HK-2 (cell line): Measurements from ENCODE around the gene RNF180.
"Not testable (repeated sequence)": the region's sequence is repeated elsewhere in the genome, so short reads cannot be mapped to it uniquely, and the experiment has no call there.

Source experiments
- DNase-seq: peaks from one replicate; pipeline ENCODE4 v3.0.0-alpha.2; 2018; ENCODE audit not compliant: unreplicated experiment

Gene RNF180

DNA sequence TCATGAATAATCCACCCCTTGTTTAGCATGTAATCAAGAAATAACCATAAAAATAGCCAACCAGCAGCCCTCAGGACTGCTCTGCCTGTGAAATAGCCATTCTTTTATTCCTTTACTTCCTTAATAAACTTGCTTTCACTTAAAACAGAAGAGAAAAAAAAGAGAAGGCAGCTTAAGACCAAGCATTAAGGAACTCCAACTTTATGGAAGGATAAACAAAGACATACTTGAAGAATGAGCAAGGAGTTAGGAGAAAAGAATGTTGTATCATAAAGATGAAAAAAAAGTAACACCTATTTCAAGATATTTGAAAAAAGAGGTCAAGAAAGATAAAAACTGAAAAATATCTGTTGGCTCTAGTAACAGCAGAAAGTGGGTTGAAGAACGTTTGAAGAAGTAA is 107.6 kb downstream of the RNF180 start:
- no peak for DNase-seq

DNA sequence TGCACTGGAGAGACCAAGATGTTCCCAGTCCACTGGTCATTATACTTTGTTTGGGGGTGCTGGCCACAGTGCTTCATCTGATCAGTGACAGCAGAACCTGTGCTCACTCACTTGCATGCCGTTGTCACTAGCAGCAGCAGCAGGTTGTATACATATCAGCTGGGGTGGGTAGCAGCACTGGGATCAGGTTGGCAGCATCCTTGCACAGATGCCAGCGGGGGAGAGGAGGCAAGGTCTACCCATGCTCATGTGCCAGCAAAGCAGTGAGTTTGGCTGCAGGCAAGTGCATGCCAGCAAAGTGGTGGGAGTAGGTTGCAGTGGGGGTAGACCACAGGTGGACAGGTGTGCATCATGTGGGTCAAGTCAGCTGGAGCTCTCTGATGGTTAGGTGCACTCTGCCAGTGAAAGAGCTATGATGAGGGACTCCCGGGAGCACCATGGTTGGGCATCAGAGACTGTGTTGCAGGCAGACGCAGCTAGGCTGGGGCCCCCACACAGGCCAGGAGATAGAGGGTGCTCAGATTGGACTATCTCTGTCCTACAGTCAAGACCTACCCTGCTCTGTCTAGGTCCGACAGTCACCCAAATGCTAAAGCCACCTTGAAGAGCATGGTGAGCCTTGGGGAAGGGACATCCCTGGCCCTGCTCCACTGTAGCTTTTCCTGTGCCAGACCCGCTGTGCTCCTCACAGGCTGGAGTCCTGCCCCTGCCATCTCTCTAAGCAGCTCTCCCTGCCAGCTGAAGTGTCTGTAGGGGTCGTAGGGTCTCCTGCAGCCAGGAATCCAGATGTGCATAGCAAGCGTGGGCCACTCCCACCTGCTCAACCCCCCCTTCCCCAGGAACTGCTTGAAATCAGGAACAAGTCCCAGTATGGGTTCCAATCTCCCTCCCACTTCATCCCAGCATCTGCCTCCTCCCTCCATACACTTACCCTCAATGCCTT is 119.8 kb downstream of the RNF180 start:
- no peak for DNase-seq

DNA sequence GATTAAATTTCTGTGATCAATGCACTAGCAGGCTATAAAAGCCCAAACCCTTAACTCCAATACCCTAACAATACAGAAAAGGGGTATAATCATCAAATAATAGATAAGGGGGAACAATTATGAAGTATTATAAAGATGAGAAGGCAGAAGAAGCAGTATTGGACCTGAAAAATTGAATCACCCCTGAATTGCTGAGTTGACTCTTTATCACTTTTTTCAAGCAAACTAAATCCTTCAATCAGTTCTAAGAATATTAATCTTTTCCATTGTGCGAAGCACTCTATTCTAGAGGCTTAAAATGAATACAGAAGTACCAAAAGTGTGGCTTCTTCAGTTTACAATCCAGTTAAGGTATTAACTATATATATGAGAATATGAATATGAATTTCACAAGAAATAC is 120.7 kb downstream of the RNF180 start:
- DNase-seq = no peak

DNA sequence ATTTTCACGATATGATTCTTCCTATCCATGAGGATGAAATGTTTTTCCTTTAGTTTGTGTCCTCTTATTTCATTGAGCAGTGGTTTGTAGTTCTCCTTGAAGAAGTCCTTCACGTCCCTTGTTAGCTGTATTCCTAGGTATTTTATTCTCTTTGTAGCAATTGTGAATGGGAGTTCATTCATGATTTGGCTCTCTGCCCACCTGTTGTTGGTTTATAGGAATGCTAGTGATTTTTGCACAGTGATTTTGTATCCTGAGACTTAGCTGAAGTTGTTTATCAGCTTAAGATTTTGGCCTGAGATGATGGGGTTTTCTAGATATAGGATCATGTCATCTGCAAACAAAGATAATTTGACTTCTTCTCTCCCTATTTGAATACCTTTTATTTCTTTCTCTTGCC is 122.9 kb downstream of the RNF180 start:
- DNase-seq = not testable (repeated sequence)

DNA sequence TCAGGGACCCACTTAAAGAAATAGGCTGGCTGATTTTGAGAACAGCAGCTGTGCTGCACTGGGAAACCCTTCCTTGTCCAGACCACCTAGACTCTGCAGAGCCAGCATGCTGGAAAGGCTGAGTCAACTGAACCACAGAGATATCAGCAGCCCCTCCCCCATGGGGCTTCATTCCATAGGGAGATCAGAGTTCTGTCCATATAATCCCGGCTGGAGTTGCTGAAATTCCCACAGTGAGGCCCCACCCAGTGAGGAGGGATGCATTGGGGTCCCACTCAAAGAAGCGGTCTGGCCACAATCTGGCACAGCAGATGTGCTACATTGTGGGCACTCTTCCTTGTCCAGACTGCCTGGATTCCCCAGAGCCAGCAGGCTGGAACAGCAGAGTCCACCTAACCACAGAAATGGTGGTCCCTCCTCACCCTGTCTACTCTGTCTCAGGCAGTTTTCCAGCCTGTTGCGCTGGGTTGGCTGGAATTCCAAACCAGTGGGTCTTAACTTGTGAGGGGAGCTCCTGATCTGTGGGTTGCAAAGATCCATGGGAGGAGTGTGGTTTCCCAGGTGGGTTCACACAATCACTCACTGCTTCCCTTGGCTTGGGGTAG is 127.1 kb downstream of the RNF180 start:
- DNase-seq = peak; percentile 14

DNA sequence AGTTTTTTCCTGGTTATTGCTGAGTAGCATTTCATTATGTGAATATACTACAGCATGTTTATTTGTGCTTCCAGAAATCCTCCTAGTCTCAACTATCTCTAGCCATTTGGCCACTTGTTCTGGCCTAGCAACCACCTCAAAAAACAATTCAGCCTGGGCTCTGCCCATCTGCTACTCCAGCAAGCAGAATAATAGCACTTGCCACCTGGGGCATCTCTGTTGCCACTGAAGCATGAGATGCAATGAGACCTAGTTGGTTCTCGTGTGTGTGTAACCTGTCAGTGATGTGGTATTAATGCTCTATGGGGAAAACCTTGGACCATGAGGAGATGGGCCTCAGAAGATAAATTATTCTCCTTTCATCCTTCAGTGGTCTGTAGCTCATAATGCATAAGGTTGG is 129.5 kb downstream of the RNF180 start:
- no peak for DNase-seq

DNA sequence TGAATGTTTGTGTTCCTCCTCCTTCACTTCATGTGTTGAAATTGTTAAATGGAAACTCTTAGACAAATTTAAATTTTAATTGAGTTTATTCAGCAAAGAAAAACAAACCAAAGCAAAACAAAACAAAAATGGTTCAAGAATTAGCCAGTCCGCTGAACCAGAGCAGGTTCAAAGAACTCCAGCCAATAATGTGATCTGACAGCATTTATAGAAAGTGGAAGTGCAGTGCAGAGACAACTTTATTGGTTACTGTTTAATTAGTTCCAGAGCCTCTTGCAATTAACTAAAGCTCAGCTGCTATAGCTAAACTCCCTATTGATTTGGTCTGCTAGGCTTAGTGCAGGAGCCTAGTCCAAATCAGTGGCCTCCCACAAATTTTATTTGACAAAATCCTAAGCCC is 132.9 kb downstream of the RNF180 start:
- no peak for DNase-seq

DNA sequence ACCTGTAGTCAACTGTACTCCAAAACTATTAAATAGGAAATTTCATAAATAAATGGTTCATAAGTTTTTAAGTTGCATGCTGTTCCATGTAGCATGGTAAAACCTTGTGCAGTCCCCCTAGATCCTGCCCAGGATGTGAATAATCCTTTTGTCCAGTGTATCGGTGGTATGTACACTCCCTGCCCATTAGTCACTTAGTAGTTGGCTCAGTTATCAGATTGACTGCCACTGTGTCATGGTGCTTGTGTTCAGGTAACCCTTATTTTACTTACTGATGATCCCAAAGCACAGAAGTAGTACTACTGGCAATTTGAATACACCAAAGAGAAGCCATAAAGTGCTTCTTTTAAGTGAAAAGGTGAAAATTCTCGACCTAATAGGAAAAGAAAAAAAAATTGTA is 134.2 kb downstream of the RNF180 start:
- no peak for DNase-seq

DNA sequence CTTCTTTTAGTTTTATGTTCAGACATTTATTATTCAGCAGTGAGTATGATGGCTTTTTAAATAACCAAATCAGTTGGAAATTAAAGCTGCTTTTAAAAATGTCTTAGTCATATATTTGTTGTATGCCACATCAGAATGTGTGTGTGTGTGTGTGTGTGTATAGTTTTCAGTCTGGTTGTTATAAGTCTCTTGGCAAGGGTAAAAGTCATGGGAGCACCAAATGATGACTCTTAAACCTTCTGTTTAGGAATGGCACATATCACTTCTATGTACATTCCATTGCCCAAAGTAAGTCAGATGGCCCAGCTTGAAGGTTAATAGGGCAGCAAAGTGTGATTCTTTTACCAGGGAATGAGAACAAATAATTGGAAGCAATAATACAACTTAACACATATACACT is 135.9 kb downstream of the RNF180 start:
- DNase-seq = no peak

DNA sequence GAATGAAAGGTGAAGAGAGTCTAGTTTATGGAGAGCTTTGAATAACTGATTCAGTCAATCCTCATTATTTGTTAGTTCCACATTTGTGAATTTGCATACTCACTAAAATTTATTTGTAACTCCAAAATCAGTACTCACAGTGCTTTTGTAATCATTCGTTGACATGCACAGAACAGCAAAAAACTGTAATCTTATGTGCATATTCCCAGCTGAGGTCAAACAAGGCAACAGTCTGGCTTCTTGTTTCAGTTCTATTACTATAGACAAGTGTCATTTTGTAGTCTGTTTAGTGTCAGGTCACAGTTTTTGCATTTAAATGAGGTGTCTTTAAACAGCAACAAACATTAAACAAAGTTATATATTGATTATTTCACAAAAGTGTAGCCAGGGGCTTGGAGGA is 142.5 kb downstream of the RNF180 start:
- no peak for DNase-seq

DNA sequence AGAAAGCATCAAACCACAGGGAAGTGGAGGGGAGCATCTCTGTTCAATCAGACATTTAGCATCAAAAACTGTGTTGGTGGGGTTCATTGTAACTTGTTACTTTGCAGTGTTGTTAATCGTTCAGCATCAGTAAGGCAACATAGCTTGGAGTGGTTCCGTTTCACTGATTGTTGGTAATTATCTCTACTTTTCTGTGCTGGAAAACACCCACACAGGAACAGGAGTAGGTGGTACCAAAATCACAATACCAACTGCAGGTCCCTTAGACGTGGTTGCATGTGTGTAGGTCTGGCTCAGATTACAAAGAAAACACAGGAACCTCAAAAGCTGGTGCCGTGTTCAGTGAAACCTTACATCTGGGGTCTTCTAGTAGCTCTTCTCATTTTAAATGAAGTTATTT is 146.8 kb downstream of the RNF180 start:
- no peak for DNase-seq

DNA sequence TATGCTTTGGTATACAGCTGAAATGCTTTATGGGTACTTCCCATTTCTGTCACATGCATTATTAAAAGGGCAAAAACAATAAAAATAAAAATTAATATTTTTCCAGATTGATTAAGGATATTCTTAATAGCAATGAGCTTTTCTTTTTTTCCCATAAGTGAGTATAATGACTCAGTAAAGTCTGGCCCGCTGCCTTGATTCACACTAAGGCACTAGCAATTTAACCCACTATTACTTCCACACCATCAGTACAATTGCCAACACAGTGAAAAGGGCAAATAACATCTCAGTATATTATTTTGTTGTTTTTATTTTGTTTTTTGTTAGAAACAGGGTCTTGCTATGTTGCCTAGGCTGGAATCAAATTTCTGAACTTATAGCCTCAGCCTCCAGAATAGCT is 150.1 kb downstream of the RNF180 start:
- no peak for DNase-seq

DNA sequence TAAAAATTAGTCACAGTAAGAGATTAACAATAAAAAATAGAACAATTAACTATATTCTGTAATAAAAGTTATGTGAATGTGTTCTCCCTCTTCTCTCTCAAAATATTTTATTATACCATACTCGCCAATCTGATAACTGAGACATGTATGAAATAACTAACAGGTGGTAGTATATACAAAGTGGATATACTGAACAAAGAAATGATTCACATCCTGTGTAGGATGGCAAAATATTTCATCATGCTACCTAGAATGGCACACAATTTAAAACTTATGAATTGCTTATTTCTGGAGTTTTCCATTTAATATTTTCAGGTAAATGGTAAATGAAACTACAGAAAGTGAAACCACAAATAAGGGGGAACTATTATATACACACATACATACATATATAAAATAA is 152.5 kb downstream of the RNF180 start:
- DNase-seq = no peak

DNA sequence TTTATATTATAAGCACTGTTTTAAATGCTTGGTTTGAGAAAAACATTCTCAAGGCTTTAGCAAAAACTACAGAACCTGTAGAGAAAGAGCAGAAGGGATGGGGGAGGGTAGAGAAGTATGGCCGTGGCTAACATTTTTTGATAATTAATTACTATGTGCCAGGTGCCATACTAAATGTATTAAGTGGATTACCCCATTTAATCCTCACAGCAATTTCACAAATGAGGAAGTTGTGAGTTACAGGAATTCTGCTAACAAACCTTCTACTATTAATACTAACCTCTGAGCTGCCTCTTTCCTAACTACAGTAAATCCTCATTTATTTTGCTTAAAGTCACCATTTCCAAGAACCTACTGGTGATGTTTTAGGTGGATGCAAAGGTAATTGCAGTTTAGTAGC is 157.9 kb downstream of the RNF180 start:
- no peak for DNase-seq

DNA sequence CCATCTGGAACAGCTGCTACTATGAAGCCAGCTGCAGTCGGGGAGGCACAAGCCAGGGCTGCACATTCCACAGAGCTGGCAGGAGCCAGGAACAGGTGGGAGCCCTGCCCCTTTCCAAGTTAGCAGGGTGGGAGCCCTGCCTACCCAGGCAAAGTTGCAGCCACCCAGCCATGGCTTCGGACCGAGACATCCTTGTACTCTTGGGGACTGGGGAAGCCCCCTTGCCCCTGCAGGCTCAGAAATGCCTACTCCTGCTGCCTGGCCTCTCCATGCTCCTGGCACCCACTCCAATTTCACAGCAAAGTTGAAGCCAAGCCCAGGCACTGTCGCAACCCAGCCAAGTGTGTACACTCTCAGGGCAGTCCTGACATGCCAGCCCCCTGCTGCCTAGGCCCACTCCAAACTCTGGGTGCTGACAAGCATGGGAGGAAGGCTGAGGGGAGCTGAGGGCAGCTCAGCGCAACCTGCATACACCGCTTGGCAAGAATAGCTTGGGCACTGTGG is 165.1 kb downstream of the RNF180 start:
- no peak for DNase-seq

DNA sequence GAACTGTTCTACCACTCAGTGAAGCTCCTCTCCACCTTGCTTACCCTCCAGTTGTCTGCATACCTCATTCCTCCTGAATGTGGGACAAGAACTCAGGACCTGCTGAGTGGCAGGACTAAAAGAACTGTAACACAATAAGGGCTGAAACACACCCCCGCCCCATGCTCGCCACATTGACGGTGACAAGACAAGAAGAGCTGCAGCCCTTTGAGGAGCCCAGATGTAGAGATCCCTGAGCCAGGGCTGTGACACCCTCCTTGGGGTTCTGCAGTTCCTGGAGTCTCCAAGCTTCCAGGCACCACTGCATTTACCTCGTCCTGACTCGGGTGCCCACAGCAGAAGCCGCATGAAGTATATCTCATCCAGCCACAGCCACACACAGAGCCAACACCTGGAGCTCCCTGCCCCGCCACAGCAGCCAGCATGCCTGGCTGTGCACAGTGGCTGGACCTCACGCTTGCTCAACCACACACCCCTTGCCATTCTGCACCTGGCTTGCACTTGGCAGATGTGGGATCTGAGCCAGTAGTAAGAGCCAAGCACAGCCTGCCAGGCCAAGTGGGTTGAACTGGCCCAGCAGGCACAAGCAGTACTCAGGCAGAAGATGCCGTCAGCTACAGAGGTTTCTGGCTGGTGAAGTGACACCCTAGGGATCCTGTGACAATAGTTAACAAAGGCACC is 166.1 kb downstream of the RNF180 start:
- no peak for DNase-seq

DNA sequence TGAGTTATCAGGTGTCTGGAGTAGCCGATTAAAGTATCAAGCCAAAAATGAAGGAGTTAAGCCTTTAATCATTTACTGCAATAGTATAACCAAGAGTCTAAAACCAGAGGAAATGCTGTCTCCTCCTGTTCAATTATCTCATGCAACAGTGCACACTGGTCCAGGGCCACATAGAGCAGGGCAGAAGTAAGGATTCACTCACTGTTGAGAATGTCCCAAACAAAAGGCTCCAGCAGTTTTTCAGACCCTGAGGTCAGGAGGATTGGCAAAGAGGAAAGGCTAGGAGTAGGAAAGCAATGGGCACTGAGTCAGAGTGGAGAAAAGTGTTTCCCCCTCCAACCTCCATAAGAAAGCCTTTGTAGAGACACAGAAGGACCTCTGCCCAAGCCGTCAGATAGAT is 168.2 kb downstream of the RNF180 start:
- no peak for DNase-seq

DNA sequence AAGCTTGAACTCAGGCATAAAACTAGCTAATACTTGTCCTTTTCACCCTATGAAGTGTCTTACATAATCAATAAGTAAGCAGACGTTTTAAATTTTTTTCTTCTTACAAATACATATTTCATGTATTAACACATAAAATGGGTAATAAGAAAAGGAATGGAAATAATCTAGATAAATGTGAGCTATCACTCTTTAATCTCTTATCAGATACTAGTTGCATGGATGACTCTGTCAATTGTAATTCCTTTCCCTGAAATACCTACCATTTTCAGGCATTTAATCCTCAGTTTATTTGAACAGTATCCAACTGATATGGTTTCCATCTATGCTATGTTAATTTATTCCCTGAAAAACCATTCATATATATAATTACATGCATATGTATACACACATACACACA is 174.1 kb downstream of the RNF180 start:
- DNase-seq = no peak

DNA sequence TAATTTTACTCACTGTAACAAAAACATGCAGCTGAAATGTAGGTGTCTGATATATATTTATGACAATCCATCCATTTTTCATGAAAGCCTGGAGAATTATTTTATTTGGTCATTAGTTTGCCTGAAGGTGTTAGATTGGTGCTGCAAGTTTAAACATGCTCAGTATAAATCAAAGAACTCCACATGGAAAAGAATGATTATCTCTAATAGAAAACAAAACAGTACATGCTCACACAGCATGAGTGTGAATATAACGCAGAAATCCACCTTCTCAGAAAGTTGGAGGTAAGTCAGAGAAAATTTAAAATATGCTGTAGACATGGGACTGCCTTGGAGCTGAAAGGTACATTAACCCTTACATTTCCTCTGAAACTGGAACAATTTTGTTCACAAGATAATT is 174.7 kb downstream of the RNF180 start:
- no peak for DNase-seq

DNA sequence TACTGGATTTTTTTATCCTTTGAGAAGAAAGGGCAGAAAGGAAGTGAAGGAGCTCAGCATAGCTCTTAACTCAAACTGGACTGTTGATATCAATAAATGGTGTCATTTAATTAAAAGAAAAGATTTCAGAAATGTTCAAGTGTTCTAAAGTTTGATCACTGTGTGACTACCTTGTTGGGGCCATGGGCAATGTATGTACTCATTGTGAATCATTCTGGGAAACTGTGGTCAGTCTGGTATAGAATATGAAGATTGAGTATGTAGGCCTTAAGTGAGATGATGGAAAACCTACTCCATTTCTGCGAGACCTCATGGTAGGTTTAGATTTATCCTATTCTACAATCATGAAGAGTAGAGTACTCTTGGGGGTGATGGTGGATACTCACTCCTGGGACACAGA is 175.7 kb downstream of the RNF180 start:
- DNase-seq = no peak

DNA sequence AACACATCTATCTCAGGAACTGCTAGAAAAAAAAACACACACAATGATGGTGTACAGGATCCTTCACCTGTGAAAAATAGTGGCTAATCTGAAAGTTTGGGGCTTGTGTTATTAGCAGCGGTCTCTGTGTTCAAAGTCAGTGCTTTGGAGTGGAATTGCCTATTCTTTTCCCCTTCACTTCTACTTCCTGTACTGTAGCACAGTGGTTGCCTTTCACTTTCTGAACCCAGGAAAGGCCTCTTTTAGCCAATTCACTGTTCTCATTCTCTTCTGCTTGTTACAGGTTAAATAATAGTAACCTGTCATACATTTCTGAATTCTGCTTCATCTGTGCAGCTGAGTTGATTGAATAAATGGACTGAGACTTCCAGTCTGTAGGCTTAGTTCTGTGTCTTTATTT is 178.9 kb downstream of the RNF180 start:
- no peak for DNase-seq

DNA sequence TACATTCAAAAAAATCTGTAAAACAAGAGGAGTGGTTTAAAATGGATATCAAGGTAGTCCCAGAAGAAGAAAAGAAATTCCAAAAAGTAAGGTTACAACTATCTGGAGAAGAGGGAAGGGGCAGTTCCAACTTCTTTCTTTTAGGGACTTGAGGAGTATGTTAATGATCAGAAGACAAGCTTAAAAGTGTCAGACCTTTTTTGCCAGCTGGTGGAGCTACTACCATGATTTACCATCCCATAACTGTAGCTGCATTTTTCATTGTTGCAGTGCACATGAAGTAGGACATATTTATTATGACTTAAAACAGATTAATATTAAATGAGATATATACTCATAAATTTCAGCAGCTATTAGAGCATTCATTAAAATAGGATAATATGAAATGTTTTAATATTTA is 181.7 kb downstream of the RNF180 start:
- DNase-seq = no peak

DNA sequence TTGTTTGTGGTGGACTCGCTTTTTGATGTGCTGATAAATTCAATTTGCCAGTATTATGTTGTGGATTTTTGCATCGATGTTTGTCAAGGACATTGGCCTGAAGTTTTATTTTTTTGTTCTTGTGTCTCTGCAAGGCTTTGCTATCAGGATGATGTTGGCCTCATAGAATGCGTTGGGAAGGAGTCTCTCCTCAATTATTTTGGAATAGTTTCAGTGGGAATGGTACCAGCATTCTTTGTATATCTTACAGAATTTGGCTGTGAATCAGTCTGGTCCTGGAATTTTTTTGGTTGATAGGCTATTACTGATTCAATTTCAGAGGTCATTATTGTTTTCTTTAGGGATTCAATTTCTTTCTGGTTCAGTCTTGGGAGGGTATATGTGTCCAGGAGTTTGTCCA is 198.8 kb downstream of the RNF180 start:
- DNase-seq = no peak
